Ureter (tissue), 1 donor: ENCODE measurements around the gene SENP1. TPM values are rescaled to one million over a fixed set of nuclear protein-coding genes. Genes with fewer than 3 reads are reported as not detected.
"Not testable (repeated sequence)": the region's sequence is repeated elsewhere in the genome, so short reads cannot be mapped to it uniquely, and the experiment has no call there.

ENCODE experiments used
- DNase-seq: peaks from one replicate; pipeline ENCODE4 v3.0.0-alpha.2; 2020; ENCODE audit warnings: low spot score
- total RNA-seq: library from RNA; stranded (reverse); gene quantifications from one replicate; pipeline ENCODE4 v1.2.4, GENCODE V29; 2023
- donor health status: DM: yes; HTN: yes; CAD: no.

SENP1 gene
- total RNA-seq, 1 donor from 2014 or later: 32.3 TPM

DNA sequence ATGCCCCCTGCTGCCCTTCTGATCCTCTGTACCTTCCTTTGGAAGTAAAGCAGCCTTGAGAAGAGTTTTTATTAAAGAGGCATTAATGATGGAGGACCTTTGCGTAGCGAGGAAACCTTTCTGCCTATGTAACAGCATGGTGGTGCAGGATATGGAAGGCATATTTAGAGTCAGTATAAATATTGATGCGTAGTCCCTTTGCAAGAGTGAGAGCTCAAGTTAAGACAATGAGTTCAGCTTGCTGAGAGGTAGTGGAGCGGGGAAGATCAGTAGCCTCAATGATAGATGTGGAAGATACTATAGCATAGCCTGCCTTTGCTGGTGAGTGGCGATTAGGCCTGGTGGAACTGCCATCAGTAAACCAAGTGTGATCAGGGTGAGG is 5.4 kb upstream of the SENP1 start:
- not testable (repeated sequence) for DNase-seq

DNA sequence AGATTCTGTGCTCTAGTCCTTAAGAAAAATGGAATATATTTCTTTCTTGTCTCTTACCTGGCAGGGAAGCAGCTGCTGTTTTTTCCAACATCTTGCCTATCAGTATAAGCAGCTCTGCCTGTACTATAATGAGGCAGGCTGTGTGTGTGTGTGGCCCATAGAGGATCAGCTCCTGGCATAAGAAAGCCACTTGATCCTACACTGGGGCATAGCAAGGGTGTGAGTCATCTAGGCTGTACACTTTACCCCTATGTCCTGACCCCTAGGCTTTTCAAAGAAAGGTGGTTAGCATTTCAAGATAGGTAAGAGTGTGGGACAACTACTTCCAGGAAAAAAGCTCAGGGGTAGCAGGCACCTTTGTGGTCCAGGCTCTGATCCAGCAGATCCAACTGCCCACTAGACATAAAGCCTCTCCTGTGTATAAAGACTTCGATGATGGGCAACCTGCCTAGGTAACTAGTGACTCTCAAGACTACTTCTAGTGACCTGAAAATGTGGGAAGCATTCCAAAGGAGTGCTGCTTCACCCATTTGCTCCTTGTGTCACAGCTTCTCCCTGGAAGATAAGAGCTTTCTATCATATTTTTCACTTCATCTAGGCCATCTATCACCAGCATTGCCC is 4.9 kb upstream of the SENP1 start:
- no peak for DNase-seq

DNA sequence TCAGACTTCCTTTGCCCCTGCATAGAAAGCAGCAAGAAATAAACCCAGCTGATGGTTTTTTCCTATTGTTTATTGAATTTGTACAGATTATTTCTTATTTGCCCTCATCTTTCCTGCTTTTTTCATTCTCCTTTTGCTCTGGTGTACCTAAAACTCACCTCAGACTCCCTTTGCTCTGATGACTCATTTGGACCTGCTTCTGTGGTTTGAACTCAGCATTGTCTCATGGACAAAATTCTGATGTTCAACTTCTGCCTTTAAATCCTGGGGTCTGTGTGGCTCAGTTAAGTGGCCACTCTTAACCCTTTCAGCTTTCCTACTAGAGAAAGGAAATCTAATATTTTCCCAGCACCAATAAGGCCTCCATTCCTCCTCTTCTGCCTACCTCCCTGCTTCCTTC is 3.5 kb upstream of the SENP1 start:
- DNase-seq: no peak

DNA sequence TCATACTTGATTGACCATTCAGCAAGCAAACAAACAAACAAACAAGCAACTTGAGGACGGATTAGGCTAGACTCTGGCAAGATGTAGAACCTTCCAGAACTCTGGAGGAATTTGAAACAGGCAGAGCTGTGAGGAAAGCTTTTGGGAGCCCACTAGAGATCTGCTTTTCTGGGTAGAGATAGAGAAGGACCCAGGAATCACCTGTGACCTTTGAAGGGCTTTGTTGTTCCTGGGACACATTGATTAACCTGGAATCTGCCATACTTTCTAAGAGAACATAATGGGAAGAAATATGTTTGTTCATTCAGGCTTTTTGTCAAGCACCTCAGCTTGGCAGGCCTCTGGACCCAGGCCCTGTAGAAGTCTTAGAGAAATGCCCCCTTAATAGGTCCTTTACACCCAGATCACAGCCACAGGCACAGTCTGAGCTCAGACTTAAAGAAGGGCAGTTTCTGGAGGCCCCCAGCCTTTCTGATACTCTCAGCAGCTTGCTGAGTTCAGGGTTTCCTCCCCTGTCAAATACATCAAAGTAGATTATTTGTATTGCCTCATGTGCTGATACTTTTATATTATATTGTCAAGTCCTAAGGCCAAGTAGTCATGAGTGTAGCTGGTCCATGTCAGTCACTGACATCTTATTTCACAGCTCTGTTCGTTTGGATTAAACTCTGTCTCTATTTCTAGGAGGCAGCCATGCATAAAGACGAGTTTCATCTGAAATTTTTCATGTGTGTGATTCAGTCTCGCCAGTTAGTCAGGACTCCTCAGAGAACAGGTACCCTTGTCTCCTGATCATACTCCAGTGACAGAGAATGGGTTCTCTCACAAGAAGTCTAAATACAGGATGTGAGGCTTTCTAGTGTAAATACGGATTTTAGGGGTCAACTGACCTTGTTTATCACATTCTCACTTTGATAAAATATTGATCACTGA is 1.1 kb upstream of the SENP1 start:
- DNase-seq: no peak

DNA sequence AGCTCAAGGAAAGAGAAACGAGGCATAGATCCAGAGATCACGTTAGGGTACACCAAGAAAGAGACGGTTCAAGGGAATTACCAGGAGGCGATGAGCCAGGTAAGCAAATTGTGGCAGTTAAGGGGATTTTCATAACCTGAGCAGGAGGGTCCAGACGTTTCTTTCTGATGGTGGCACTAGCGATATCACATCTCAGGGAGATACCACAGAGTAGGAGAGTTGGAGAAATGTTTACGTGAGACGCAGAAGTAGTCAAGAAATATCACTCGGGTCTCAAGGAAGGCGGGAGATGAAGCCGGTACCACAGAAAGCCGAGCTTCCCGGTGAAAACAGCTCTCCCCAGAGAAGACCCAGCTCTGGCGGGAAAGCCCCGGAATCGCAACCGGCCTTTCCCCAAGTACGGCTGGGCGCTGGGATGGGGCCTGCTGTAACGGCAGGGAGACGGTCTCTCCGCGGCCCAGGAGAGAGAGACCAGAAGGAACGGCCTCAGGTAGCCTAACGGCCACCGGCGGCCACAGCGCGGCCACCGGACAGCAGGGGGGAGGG is 485 bp downstream of the SENP1 start:
- no peak for DNase-seq

DNA sequence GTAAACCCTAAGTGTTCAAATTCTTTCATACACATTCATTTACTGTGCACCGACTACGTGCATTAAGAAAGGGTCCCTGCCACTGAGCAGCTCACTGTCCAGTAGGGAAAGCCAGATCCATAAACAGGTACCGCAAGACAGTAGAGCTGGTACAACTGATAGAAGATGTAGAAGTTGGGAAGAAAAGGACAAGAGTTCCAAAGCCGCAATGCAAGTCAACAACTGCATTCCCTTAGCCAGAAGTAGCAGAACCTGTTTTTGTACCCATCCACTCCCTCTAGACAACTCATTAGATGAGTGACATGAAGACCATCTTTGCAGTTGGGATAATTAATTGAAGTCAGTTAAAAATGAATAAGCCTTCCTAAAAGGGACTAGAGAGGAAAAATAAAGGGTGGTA is 1.3 kb downstream of the SENP1 start:
- no peak for DNase-seq

DNA sequence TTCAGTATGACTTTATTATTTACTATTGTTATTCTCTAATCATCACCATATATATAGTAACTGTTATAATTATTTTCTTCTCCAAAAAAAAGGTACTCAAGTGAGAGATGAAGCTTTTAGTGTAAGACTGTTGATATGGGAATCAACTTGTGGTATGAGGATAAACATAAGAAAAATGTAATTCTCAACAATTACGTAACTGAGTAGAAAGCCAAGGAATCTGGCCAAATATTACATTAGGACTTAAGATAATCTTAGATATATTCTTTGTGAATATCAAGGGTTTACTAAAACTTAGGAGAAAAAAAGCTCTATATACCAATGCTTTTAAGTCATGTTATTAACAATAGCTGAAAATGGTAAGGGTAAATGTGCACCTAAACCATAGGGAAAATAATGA is 13.3 kb downstream of the SENP1 start:
- DNase-seq: no peak

DNA sequence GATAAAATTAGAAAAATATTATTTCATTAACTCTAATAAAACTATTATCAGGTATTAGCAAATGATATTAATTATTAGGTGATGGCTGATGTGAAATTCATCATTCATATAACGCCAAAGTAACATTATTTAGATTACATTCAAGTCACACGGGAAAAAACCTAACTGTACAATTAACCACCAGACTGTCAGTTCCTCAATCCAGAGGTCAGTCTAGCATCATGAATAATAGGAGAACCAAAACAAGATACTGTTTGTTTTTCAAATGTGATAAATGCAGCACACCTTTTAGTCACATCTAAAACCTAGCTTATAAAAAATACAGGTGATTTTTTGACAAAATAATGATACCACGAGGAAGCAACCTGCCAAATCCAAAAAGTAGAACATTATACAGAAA is 19.6 kb downstream of the SENP1 start:
- no peak for DNase-seq

DNA sequence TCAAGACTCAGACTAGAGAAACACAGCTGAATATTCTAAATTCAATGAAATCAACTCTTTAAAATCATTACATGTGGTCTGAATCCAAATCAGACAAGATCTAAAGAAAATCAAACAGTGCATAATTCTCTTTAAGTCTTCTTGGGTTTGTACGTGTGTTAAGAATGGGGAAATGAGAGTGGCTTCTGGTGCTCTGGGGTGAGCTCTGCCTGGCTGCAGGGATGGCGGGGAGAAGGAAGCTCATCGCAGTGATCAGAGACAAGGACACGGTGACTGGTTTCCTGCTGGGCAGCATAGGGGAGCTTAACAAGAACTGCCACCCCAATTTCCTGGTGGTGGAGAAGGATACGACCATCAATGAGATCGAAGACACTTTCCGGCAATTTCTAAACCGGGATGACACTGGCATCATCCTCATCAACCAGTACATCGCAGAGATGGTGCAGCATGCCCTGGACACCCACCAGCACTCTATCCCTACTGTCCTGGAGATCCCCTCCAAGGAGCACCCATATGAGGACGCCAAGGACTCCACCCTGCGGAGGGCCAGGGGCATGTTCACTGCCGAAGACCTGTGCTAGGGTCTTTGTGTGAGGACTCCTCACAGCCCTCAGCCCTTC is 20.9 kb downstream of the SENP1 start:
- DNase-seq: no peak

DNA sequence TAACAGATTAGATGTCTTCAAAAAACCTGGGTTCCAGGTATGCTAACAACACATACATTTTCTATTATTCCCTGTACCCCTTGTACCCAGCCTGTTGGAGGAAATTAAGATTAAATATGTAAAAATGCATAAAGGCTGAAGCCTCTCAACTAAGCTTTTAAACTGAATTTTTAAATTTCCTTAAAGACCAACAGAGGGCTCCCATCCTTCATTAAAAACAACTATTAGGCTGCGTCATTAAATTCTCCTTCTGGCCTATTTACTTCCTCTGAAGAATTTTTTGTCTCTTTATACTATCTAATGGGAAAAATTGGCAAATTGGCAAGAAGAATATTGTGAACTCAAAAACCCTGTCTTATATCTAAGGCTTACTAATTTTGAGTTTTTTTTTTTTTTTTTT is 21.8 kb downstream of the SENP1 start:
- no peak for DNase-seq

DNA sequence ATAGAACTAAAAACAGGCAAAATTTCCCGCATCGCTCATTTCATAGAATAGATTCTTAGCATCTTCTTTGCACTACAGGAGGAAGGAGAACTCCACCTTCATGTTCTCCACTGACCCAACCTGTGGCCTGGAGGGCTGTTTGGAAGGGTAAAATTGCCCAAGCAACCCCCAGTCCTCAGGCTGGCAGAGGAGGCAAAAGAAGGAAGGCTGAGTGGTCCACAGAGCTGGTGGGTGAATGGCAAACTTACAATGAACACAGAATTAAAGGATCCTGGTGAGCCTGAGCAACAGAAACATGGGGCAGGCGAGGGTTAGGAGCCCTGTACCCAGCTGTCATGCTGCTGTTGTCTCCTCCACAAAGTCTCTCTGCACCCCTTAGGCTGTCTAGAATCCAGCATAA is 25.1 kb downstream of the SENP1 start:
- no peak for DNase-seq

DNA sequence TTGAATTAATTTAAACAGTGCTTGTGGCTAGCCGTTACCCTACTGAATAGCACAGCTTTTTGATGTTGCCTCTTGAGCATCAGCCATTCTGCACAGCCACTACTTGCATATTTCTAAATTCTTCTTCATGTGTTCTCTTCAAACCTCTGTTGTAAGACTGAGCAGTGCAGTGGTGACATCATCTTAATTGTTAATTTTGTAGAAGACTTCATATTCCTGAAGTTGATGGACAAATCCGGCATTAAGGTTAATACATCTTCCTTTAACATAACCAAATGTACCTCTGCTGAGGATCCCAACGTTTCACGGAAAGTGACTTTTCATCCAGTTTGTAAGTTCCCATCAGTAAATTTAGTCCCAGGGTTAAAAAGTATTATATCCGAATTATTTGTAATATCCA is 25.6 kb downstream of the SENP1 start:
- no peak for DNase-seq

DNA sequence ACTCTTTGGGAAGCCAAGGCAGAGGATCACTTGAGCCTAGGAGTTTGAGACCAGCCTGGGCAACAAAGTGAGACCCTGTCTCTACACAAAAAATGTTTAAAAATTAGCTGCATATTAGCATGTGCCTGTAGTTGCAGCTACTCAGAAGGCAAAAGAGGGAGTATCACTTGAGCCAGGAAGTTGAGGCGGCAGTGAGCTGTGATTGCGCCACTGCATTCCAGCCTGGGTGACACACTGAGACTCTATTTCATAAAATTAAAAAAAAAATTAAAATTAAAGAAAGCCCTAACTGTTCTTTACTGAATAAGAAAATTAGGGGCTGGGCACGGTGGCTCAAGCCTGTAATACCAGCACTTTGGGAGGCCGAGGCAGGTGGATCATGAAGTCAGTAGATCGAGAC is 27.0 kb downstream of the SENP1 start:
- DNase-seq: no peak

DNA sequence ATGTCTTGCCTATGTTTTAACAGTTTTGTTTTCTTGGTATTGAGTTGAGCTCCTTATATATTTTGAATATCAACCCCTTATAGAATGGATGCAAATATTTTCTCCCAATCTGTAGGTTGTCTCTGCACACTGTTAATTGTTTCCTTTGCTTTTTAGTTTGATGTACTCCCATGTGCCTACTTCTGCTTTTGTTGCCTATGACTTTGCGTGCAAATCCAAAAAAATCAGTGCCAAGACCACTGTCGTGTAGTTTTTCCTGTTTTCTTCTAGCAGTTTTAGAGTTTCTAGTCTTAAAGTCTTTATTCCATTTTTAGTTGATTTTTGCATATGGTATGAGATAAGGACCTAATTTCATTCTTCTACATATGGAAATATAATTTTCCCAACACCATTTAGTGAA is 28.8 kb downstream of the SENP1 start:
- no peak for DNase-seq

DNA sequence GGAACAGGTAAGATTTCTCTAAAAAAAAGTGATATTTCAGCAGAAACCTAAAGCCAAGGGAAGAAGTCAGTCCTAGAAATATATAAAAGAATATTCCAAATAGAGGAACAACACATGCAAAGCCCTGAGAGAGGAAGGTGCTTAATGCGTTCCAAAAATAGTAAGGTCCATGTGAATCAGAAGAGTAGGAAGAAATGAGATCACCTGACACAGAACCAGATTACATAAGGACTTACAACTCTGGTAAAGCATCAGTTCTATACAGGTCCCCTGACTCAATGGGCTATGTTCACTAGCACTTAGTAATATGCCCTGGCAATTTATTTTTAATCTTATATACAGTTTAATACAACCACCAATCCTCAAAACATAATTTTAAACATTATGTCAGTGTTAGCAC is 30.0 kb downstream of the SENP1 start:
- no peak for DNase-seq

DNA sequence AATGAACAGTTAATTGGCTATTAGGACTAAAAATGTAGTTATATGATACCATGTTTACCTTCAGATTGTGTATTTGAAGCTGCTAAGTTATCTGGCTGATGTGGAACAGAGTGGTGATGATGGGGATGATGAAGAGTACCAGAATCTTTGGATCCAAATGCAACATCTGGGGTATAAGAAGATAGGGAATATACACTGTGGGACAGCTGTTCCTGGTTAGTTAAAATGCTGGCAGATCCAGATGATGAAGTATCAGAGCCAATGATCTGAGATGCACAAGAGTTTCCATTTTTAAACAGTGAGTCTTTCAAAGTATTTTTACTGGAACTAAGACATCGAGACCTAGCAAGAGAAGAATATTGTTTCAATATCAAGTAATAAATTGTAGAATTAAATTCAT is 31.6 kb downstream of the SENP1 start:
- no peak for DNase-seq

DNA sequence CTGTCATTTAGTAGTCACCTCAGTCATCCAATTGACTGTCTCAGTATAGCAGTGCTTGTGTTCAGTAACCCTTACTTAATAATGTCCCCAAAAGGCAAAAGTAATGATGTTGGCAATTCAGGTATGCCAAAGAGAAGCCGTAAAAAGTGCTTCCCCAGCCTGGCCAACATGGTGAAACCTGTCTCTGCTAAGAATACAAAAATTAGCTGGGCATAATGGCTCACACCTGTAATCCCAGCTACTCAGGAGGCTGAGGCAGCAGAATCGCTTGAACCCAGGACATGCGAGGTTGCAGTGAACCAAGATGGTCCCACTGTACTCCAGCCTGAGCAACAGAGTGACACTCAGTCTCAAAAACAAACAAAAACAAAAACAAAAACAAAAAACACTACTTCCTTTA is 33.6 kb downstream of the SENP1 start:
- no peak for DNase-seq

DNA sequence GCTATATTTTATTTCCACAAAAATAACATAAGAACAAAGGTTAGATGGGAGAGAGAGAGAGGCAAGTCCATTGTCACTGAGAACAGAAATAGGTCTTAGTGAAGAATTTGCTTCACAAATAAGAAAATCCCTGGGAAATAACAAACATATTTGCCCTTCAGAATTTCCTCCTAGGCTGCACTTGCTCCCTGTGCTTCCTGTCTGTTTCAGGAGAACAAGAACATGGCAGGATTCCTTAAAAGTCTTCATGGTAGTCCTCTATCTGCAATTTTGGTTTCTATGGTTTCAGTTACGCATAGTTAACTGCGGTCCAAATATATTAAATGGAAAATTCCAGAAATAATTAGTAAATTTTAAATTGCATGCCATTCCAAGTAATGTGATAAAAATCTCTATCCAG is 34.1 kb downstream of the SENP1 start:
- DNase-seq: no peak

DNA sequence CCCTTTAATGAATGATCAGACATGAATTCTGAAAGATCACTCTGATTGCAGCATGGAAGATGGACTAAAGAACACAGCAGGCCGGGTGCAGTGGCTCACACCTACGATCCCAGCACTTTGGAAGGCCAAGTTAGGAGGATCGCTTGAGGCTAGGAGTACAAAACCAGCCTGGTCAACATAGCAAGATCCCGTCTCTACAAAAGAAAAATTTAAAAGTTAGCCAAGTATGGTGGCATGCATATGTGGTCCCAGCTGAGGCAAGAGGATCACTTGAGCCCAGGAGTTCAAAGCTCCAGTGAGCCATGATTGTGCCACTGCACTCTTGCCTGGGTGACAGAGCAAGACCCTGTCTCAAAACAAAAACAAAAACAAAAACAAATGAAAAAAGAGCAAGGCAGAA is 35.1 kb downstream of the SENP1 start:
- no peak for DNase-seq

DNA sequence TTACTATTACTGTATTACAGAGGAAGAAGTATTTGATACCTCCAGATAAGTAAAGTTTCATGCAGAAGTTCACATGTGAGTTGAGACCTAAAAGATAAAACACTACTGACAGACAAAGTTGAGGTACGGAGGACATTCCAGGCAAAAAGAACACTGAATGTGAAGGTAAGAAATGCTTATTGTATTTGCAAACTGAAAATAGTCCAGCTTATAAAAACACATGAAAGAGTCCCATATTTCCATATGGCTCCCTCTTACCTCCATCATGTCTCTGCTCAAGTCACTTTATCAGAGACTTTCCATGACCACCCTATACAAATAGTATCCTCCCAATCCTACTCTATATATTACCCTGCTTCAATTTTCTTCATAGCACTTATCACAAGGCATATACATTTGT is 35.8 kb downstream of the SENP1 start:
- no peak for DNase-seq

DNA sequence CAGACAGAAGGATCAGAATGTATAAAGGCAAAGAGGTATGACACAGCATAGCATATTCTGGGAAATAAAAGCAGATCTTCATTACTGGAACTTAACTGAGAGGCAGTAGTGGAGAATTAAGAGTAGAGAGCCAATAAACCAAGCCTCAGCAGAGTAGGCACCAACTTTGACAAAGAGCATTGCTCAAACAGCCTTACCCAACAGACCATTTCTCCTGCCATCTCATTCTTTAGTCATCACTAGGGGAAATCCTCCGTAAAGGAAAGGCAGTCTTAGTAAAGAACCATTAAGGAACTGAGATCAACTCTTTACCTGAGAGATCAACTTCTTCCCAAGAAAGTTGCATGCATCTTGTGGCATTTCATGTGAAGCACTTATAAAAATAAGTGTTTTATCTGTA is 36.6 kb downstream of the SENP1 start:
- DNase-seq: no peak

DNA sequence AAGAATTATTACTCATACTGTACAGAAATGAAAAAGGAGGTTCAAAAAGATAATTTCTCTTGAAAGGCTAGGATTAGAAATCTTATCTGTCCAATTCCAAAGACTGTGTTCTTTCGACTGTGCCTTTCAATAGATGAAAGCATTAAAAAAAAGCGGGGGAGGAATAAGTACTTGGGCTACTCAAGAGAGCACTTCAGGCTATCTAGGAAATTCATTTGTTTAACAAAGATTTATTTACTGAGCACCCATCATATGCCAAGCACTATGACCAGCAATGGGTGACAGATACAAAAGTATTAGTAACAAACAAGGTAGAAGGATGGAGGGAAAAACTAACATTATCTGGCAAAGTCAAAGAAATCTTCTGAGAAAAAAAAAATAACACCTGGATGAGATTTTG is 37.4 kb downstream of the SENP1 start:
- no peak for DNase-seq
